DND-41 (cell line): Measurements from ENCODE around the gene PDPR.
"Not testable (repeated sequence)": the region's sequence is repeated elsewhere in the genome, so short reads cannot be mapped to it uniquely, and the experiment has no call there.

ENCODE experiments used
- CTCF ChIP-seq: IDR thresholded peaks from 2 replicates; pipeline ENCODE4 v1.5.1; 2012; ENCODE audit warnings: borderline replicate concordance, low read length, moderate library complexity, mild to moderate bottlenecking; ENCODE audit not compliant: poor library complexity, severe bottlenecking; ENCODE audit errors: extremely low read depth
- EZH2 ChIP-seq: IDR thresholded peaks from 3 replicates; pipeline ENCODE4 v1.6.1; 2012; ENCODE audit warnings: borderline replicate concordance, low read depth, mild to moderate bottlenecking, moderate library complexity, low read length, inconsistent platforms; ENCODE audit not compliant: severe bottlenecking

- not testable (repeated sequence) for TF ChIP-seq CTCF, EZH2
Measured at GRCh38 chr16:70190574-70190973, 76.4 kb downstream of the PDPR start.
